SK-N-SH (cell line): ENCODE data around the gene KRTAP10-1.

Experiments used
- POLR2AphosphoS5 ChIP-seq: IDR thresholded peaks from 2 replicates; pipeline ENCODE4 v1.6.1; 2012; ENCODE audit warnings: low read depth, low read length
- TAF1 ChIP-seq: IDR thresholded peaks from 2 replicates; pipeline ENCODE4 v1.6.1; 2012; ENCODE audit warnings: low read depth, mild to moderate bottlenecking, low read length, moderate library complexity, borderline replicate concordance

- no peak for TF ChIP-seq POLR2AphosphoS5
- no peak for TF ChIP-seq TAF1
Measured at GRCh38 chr21:44492567-44493385, 47.2 kb downstream of the KRTAP10-1 start.
